ENCODE results near the gene SMURF1.
A peak's percentile ranks its signal among the peaks of the same experiment; 100 is the strongest.
"Not testable (repeated sequence)": the region's sequence is repeated elsewhere in the genome, so short reads cannot be mapped to it uniquely, and the experiment has no call there.

SMURF1 gene

GRCh38 chr7:99102809-99103690, 40.9 kb downstream of the SMURF1 start:
- no peak overlapping the region for H3K27ac ChIP-seq
- peaks cover 60% of the 10 kb centered on the region for H3K9me3 ChIP-seq
- no peaks in the 10 kb centered on the region for H3K27me3 ChIP-seq
- H3K36me3 ChIP-seq: peaks cover 54% of the 10 kb centered on the region
- H3K4me2 ChIP-seq: peak overlapping the region; percentile 59; the same call in 1 of the 2 replicates
- H3K4me1 ChIP-seq: peaks cover 49% of the 10 kb centered on the region
- TF ChIP-seq Cebpa-rat (IDR thresholded peaks at IDR 0.05): no peak
- no peak overlapping the region for H3K9ac ChIP-seq
- H3K4me3 ChIP-seq: no peak overlapping the region
- peaks cover 43% of the 10 kb centered on the region for H4K20me1 ChIP-seq

GRCh38 chr7:99102361-99102760, 41.5 kb downstream of the SMURF1 start:
- Histone ChIP-seq H3K4me3 (no peak overlapping the region), H3K9ac (no peak overlapping the region), H3K4me2 (no peak overlapping the region), H3K36me3 (peaks cover 58% of the 10 kb centered on the region), H3K27me3 (no peaks in the 10 kb centered on the region), H3K4me1 (peaks cover 45% of the 10 kb centered on the region), H3K9me3 (peaks cover 67% of the 10 kb centered on the region), H3K27ac (no peak overlapping the region), H4K20me1 (peaks cover 36% of the 10 kb centered on the region)
- no peak for TF ChIP-seq Cebpa-rat (IDR thresholded peaks at IDR 0.05)

- H3K4me2 ChIP-seq, H3K27ac ChIP-seq, H3K27me3 ChIP-seq, H3K4me3 ChIP-seq, H3K9ac ChIP-seq: not testable (repeated sequence)
- Histone ChIP-seq H3K36me3 (peaks cover 61% of the 10 kb centered on the region), H3K4me1 (peaks cover 47% of the 10 kb centered on the region), H4K20me1 (peaks cover 27% of the 10 kb centered on the region), H3K9me3 (peaks cover 75% of the 10 kb centered on the region)
Observed at GRCh38 chr7:99101516-99101915, 42.4 kb downstream of the SMURF1 start.

- no peak overlapping the region for H3K9ac ChIP-seq
- no peaks in the 10 kb centered on the region for H3K27me3 ChIP-seq
- H4K20me1 ChIP-seq: peaks cover 17% of the 10 kb centered on the region
- peak overlapping the region; percentile 24; the same call in 1 of the 2 replicates for H3K4me2 ChIP-seq
- H3K4me1 ChIP-seq: peaks cover 42% of the 10 kb centered on the region
- peak overlapping the region; percentile 31 for H3K4me3 ChIP-seq
- TF ChIP-seq Cebpa-rat (IDR thresholded peaks at IDR 0.05): no peak
- peaks cover 57% of the 10 kb centered on the region for H3K36me3 ChIP-seq
- H3K27ac ChIP-seq: no peak overlapping the region
- peaks cover 80% of the 10 kb centered on the region for H3K9me3 ChIP-seq
Observed at GRCh38 chr7:99099499-99100077, 44.3 kb downstream of the SMURF1 start.

- H3K4me2 ChIP-seq: peak overlapping the region; percentile 24; the same call in 1 of the 2 replicates
- no peak overlapping the region for H3K9ac ChIP-seq
- no peak overlapping the region for H3K27ac ChIP-seq
Observed at GRCh38 chr7:99098824-99099498, 44.9 kb downstream of the SMURF1 start.

GRCh38 chr7:99098286-99098823, 45.6 kb downstream of the SMURF1 start:
- no peak for TF ChIP-seq Cebpa-rat (IDR thresholded peaks at IDR 0.05)
- no peak overlapping the region for H3K4me3 ChIP-seq
- peaks cover 12% of the 10 kb centered on the region; the same call in 1 of the 2 replicates for H4K20me1 ChIP-seq
- H3K4me2 ChIP-seq: no peak overlapping the region
- peaks cover 56% of the 10 kb centered on the region for H3K36me3 ChIP-seq
- H3K4me1 ChIP-seq: peaks cover 30% of the 10 kb centered on the region
- H3K27me3 ChIP-seq: no peaks in the 10 kb centered on the region
- no peak overlapping the region for H3K27ac ChIP-seq
- H3K9ac ChIP-seq: no peak overlapping the region
- H3K9me3 ChIP-seq: peaks cover 71% of the 10 kb centered on the region

More at GRCh38 chr7:99098824-99099498, 44.9 kb downstream of the SMURF1 start:
- Histone ChIP-seq H3K36me3 (peaks cover 56% of the 10 kb centered on the region), H4K20me1 (peaks cover 11% of the 10 kb centered on the region), H3K27me3 (no peaks in the 10 kb centered on the region), H3K9me3 (peaks cover 74% of the 10 kb centered on the region), H3K4me1 (peaks cover 36% of the 10 kb centered on the region), H3K4me3 (no peak overlapping the region)
- no peak for TF ChIP-seq Cebpa-rat (IDR thresholded peaks at IDR 0.05)

GRCh38 chr7:99097730-99098129, 46.2 kb downstream of the SMURF1 start:
- Histone ChIP-seq H3K4me3 (no peak overlapping the region), H3K36me3 (peaks cover 55% of the 10 kb centered on the region), H3K4me1 (peaks cover 24% of the 10 kb centered on the region), H3K9me3 (peaks cover 66% of the 10 kb centered on the region), H4K20me1 (peaks cover 18% of the 10 kb centered on the region), H3K27me3 (no peaks in the 10 kb centered on the region), H3K27ac (no peak overlapping the region), H3K4me2 (no peak overlapping the region; the same call in 1 of the 2 replicates), H3K9ac (no peak overlapping the region)
- TF ChIP-seq Cebpa-rat (IDR thresholded peaks at IDR 0.05): no peak

- Histone ChIP-seq H3K27me3 (no peaks in the 10 kb centered on the region), H3K4me3 (no peak overlapping the region), H3K4me2 (no peak overlapping the region), H3K9ac (no peak overlapping the region), H3K36me3 (peaks cover 53% of the 10 kb centered on the region), H3K27ac (no peak overlapping the region), H4K20me1 (peaks cover 30% of the 10 kb centered on the region), H3K9me3 (peaks cover 56% of the 10 kb centered on the region), H3K4me1 (peaks cover 22% of the 10 kb centered on the region)
- TF ChIP-seq Cebpa-rat (IDR thresholded peaks at IDR 0.05): no peak
Observed at GRCh38 chr7:99096124-99096887, 47.6 kb downstream of the SMURF1 start.

- Histone ChIP-seq H3K9me3 (peaks cover 50% of the 10 kb centered on the region), H3K4me2 (no peak overlapping the region), H3K9ac (no peak overlapping the region), H3K4me1 (peaks cover 22% of the 10 kb centered on the region), H3K27ac (no peak overlapping the region), H3K27me3 (no peaks in the 10 kb centered on the region), H4K20me1 (peaks cover 36% of the 10 kb centered on the region), H3K4me3 (no peak overlapping the region), H3K36me3 (peaks cover 48% of the 10 kb centered on the region)
- no peak for TF ChIP-seq Cebpa-rat (IDR thresholded peaks at IDR 0.05)
Observed at GRCh38 chr7:99095698-99096097, 48.2 kb downstream of the SMURF1 start.

Measured in BLaER1 (cell line).